Activated CD8-positive, alpha-beta T cell treated with anti-CD3 and anti-CD28 coated beads for 36 hours (primary cell): ENCODE results near the gene ELAC1. TPM values are rescaled to one million over a fixed set of nuclear protein-coding genes. Genes with fewer than 3 reads are reported as not detected.
"Not testable (repeated sequence)": the region's sequence is repeated elsewhere in the genome, so short reads cannot be mapped to it uniquely, and the experiment has no call there.

Source experiments
- ATAC-seq: fragments of 200-7000 bp; cut with Tn5 transposase; one replicate; pipeline ENCODE4 v1.10.0; 2021; ENCODE audit warnings: mild to moderate bottlenecking, moderate library complexity
- CTCF ChIA-PET: fragments of 350-600 bp; sonication (Branson Sonifier 250); formaldehyde crosslinking; loops from one replicate; lab custom pipeline; 2021; ENCODE audit warnings: antibody characterized with exemption; lab: Charles Lee
- POLR2A ChIA-PET: fragments of 350-600 bp; sonication (Branson Sonifier 250); formaldehyde crosslinking; loops from one replicate; lab custom pipeline; 2021; ENCODE audit warnings: antibody characterized with exemption; lab: Charles Lee
- DNase-seq: peaks from one replicate; pipeline ENCODE4 v3.0.0-alpha.2; 2020
- H3K27ac Mint-ChIP-seq: one replicate; pipeline ENCODE4 v1.8.0; 2021; ENCODE audit warnings: mild to moderate bottlenecking, mixed read lengths
- H3K27me3 Mint-ChIP-seq: one replicate; pipeline ENCODE4 v1.8.0; 2021; ENCODE audit warnings: mixed read lengths
- H3K36me3 Mint-ChIP-seq: one replicate; pipeline ENCODE4 v1.8.0; 2021; ENCODE audit warnings: low read depth, mixed read lengths
- H3K4me1 Mint-ChIP-seq: one replicate; pipeline ENCODE4 v1.8.0; 2021; ENCODE audit warnings: low read depth, mixed read lengths
- H3K4me3 Mint-ChIP-seq: one replicate; pipeline ENCODE4 v1.8.0; 2021; ENCODE audit warnings: mild to moderate bottlenecking, moderate library complexity, mixed read lengths
- H3K9me3 Mint-ChIP-seq: one replicate; pipeline ENCODE4 v1.8.0; 2021; ENCODE audit warnings: mixed read lengths
- intact Hi-C: fragments of 100-400 bp; cut with micrococcal nuclease; formaldehyde crosslinking; loops from one replicate; pipeline ENCODE4 v1.10.0; 2022
- total RNA-seq, 2 experiments: library from RNA; stranded (reverse); gene quantifications; one replicate each; pipeline ENCODE4 v1.2.3, GENCODE V29; 2021
- TF ChIP-seq, protein P1 (sequence below): fragments of 200-600 bp; IDR thresholded peaks from one replicate; pipeline ENCODE4 v1.8.0; 2022; ENCODE audit warnings: antibody characterized with exemption, mild to moderate bottlenecking

ELAC1 gene
- total RNA-seq, 2 experiments from 2014 or later, result 5.1 to 5.4 TPM

DNA sequence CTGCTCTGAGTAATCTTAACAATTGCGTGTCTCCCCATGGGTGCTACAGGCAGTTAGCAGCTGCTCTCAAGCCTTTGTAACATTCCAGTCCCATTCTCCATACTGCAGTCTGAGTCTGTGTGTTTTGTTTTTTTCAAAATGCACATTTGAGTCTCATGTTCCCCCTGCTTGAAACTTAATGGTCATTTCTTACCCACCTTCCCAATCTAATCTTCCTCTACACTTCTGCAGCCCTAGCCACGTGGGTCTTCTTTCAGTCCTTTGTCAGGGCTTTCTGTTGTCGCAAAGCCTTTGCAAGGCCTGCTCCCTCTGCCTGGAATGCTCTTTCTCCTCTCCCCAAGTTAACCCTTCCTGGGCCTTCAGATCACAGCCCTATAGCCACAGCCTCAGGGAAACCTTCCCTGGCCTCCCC lies 24.5 kb downstream of the ELAC1 start:
- Mint-ChIP-seq H3K27me3 (no peaks in the 10 kb centered on the region), H3K9me3 (peaks cover 1% of the 10 kb centered on the region), H3K27ac (no peak overlapping the region), H3K36me3 (peaks cover 3% of the 10 kb centered on the region), H3K4me3 (no peak overlapping the region), H3K4me1 (no peaks in the 10 kb centered on the region)
- no peak for ATAC-seq
- intact Hi-C loops, result no loop called here
- ChIA-PET CTCF (no interaction called here), POLR2A (no interaction called here)
- DNase-seq, result no peak
- TF ChIP-seq, protein P1, sequence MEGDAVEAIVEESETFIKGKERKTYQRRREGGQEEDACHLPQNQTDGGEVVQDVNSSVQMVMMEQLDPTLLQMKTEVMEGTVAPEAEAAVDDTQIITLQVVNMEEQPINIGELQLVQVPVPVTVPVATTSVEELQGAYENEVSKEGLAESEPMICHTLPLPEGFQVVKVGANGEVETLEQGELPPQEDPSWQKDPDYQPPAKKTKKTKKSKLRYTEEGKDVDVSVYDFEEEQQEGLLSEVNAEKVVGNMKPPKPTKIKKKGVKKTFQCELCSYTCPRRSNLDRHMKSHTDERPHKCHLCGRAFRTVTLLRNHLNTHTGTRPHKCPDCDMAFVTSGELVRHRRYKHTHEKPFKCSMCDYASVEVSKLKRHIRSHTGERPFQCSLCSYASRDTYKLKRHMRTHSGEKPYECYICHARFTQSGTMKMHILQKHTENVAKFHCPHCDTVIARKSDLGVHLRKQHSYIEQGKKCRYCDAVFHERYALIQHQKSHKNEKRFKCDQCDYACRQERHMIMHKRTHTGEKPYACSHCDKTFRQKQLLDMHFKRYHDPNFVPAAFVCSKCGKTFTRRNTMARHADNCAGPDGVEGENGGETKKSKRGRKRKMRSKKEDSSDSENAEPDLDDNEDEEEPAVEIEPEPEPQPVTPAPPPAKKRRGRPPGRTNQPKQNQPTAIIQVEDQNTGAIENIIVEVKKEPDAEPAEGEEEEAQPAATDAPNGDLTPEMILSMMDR, result no peak

DNA sequence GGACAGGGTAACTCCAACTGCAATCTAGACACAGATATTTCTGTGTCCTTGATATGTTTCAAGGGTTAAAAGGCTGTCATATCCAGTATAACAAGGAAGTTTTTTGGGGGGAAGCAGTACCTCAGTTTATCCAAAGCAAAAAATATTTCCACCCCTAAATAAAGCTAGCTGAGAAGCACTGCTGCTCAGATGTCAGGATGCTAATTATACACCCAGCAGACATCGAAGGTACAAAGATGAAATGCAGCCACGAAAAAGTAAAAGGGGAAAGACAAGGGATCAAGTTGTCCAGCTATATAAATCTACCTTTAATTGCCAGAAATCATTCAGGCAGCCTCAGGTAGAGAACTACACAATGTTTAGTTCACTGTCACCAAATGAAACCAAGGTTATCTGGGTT lies 26.2 kb downstream of the ELAC1 start:
- no peak for DNase-seq
- H3K4me1 Mint-ChIP-seq, result no peaks in the 10 kb centered on the region
- no peaks in the 10 kb centered on the region for H3K27me3 Mint-ChIP-seq
- no peak for ATAC-seq
- TF ChIP-seq, protein P1, result no peak
- H3K36me3 Mint-ChIP-seq, result peaks cover 3% of the 10 kb centered on the region
- ChIA-PET POLR2A (no interaction called here), CTCF (interaction anchor here (1.0 kb wide), 1 partner anchor 10 kb away, joined by 3 read pairs; no protein-coding TSS in a partner anchor)
- H3K4me3 Mint-ChIP-seq, result no peak overlapping the region
- no peak overlapping the region for H3K27ac Mint-ChIP-seq
- intact Hi-C loops, result no loop called here
- peaks cover 1% of the 10 kb centered on the region for H3K9me3 Mint-ChIP-seq

DNA sequence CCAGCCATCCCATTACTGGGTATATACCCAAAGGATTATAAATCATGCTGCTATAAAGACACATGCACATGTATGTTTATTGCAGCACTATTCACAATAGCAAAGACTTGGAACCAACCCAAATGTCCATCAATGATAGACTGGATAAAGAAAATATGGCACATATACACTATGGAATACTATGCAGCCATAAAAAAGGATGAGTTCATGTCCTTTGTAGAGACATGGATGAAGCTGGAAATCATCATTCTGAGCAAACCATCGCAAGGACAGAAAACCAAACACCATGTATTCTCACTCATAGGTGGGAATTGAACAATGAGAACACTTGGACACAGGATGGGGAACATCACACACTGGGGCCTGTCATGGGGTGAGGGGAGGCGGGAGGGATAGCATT lies 35.3 kb downstream of the ELAC1 start:
- peaks cover 11% of the 10 kb centered on the region for H3K9me3 Mint-ChIP-seq
- POLR2A ChIA-PET, ATAC-seq, H3K27ac Mint-ChIP-seq, H3K36me3 Mint-ChIP-seq, H3K4me3 Mint-ChIP-seq, H3K4me1 Mint-ChIP-seq, intact Hi-C loops, H3K27me3 Mint-ChIP-seq, DNase-seq: not testable (repeated sequence)
- CTCF ChIA-PET, result interaction anchor here (1.2 kb wide), 1 partner anchor 9 kb away, joined by 3 read pairs; no protein-coding TSS in a partner anchor

DNA sequence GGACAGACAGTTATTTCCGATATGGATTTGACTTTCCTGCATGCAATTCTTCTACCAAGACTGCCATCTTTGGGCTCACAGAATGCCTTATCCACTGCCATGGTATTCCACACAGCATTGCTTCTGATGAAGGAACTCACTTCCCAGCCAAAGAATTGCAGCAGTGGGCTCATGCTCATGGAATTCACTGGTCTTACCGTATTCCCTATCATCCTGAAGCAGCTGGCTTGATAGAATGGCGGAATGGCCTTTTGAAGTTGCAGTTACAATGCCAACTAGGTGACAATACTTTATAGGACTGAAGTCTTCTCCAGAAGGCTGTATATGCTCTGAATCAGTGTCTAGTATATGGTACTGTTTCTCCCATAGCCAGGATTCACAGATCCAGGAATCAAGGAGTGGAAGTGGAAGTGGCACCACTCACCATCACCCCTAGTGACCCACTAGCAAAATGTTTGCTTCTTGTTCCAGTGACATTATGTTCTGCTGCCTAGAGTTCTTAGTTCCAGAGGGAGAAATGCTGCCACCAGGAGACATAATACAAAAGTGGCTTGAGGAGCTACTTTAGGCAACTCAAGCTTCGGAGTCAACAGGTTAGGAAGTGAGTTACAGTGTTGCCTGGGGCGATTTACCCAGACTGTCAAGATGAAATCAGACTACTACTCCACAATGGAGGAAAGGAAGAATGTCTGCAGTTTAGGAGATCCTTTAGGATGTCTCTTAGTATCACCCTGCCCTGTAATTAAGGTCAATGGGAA lies 38.4 kb downstream of the ELAC1 start:
- no peak for DNase-seq
- Mint-ChIP-seq H3K9me3 (peaks cover 11% of the 10 kb centered on the region), H3K27me3 (no peaks in the 10 kb centered on the region), H3K4me3 (no peak overlapping the region), H3K36me3 (peaks cover 8% of the 10 kb centered on the region), H3K27ac (no peak overlapping the region), H3K4me1 (no peaks in the 10 kb centered on the region)
- POLR2A ChIA-PET, result no interaction called here
- intact Hi-C loops, result no loop called here
- ATAC-seq, result no peak
- CTCF ChIA-PET, result interaction anchor here (0.7 to 1.3 kb wide), 3 partner anchors 9 to 186 kb away, joined by 3 to 4 read pairs (median 3); no protein-coding TSS in a partner anchor
- TF ChIP-seq, protein P1, result no peak

DNA sequence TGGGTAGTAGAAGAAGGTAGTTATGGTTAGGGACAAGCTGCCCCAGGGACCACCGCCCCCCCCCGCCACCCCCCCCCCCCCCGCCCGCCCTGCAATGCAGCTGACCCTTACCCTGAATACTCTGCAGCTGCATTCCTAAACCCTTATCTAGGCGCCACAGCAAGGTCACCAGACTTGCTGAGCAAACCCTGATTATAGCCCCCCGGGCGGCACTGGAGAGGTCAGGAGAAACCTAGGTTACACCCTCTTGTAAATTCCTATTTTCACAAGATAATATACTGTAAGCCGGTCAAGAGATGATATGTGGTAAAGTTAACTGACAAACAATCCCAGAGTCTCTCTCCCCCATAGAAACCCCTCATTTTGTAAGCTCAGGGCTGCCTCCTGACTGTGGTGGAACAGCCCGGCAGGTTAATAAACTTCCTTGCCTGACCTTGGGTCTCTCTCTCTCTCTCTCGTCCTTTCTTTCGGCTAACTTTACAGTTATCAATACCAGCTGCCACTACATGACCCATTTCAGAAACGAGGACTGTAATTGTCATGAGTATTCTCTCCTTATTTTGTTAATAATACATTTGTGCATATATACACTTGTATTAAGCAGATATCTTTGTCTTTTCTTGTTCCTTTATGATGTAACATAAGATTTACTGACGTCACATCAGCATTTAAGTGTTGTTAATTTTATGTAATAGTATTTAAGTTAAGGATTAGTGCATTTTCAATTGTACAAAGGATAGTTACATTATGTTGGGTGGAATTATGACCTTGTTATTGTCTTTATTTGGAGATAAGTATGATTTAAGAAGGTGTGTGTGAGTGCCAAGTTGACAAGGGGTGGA lies 39.3 kb downstream of the ELAC1 start:
- ATAC-seq, result no peak
- peaks cover 4% of the 10 kb centered on the region for H3K9me3 Mint-ChIP-seq
- POLR2A ChIA-PET, result no interaction called here
- no peaks in the 10 kb centered on the region for H3K4me1 Mint-ChIP-seq
- TF ChIP-seq, protein P1, result no peak
- intact Hi-C loops, result no loop called here
- H3K27ac Mint-ChIP-seq, result no peak overlapping the region
- CTCF ChIA-PET, result interaction anchor here (0.9 to 1.3 kb wide), 2 partner anchors 10 to 187 kb away, joined by 3 to 4 read pairs; no protein-coding TSS in a partner anchor
- no peaks in the 10 kb centered on the region for H3K27me3 Mint-ChIP-seq
- peaks cover 1% of the 10 kb centered on the region for H3K36me3 Mint-ChIP-seq
- no peak overlapping the region for H3K4me3 Mint-ChIP-seq
- DNase-seq, result no peak
